ENCODE results near the gene ZNF837.

GRCh38 chr19:58388175-58388526 lies 7.3 kb upstream of the ZNF837 start:
- no peak for TF ChIP-seq NFRKB (IDR thresholded peaks at IDR 0.05)
- no peak for TF ChIP-seq BHLHE40 (IDR thresholded peaks at IDR 0.05; ENCODE audit: borderline replicate concordance)
- TF ChIP-seq SP1 (IDR thresholded peaks at IDR 0.05), result no peak
- TF ChIP-seq FOXA1 (IDR thresholded peaks at IDR 0.05), result no peak
- no peak for TF ChIP-seq SUZ12 (IDR thresholded peaks at IDR 0.05)
- TF ChIP-seq LEF1 (IDR thresholded peaks at IDR 0.05; ENCODE audit: borderline replicate concordance), result no peak
- no peak for TF ChIP-seq FOXM1 (IDR thresholded peaks at IDR 0.05; ENCODE audit: borderline replicate concordance)
- no peak for TF ChIP-seq ZNF384 (IDR thresholded peaks at IDR 0.05)
- TF ChIP-seq L3MBTL2 (conservative IDR thresholded peaks at IDR 0.05), result no peak
- TF ChIP-seq HDGF (IDR thresholded peaks at IDR 0.05; ENCODE audit: borderline replicate concordance), result no peak
- TF ChIP-seq ELF4 (IDR thresholded peaks at IDR 0.05), result no peak
- TF ChIP-seq TARDBP (IDR thresholded peaks at IDR 0.05), result no peak
- TF ChIP-seq ARNT (IDR thresholded peaks at IDR 0.05), result no peak
- no peak for TF ChIP-seq CTBP1 (IDR thresholded peaks at IDR 0.05; ENCODE audit: borderline replicate concordance)

All from HEK293T (cell line).